Fibroblast of lung (primary cell): ENCODE measurements around the gene PTPRE. TPM values are rescaled to one million over a fixed set of nuclear protein-coding genes. Genes with fewer than 3 reads are reported as not detected.

Experiments
- DNase-seq, 2 donors: peaks; one replicate each; pipeline versions ENCODE4 v3.0.0 to v3.0.0-alpha.2; 2010; ENCODE audit warnings: low read depth in 2 of 2
- H2AFZ ChIP-seq: 2 replicates; pipeline ENCODE4 v1.5.1; 2012; ENCODE audit warnings: low read length, control low read depth, inconsistent platforms
- H3K27ac ChIP-seq: 2 replicates; pipeline ENCODE4 v1.5.1; 2011; ENCODE audit warnings: low read length, control low read depth; ENCODE audit not compliant: insufficient read depth
- H3K27me3 ChIP-seq: 2 replicates; pipeline ENCODE4 v1.5.1; 2011; ENCODE audit warnings: mild to moderate bottlenecking, low read length; ENCODE audit not compliant: control insufficient read depth, insufficient read depth
- H3K36me3 ChIP-seq: 2 replicates; pipeline ENCODE4 v1.5.1; 2011; ENCODE audit warnings: low read length; ENCODE audit not compliant: control insufficient read depth, insufficient read depth
- H3K4me1 ChIP-seq: 2 replicates; pipeline ENCODE4 v1.5.1; 2011; ENCODE audit warnings: low read length; ENCODE audit not compliant: control insufficient read depth, insufficient read depth; ENCODE audit errors: extremely low read depth
- H3K4me2 ChIP-seq: 2 replicates; pipeline ENCODE4 v1.5.1; 2011; ENCODE audit warnings: low read length, control low read depth; ENCODE audit not compliant: insufficient read depth; ENCODE audit errors: extremely low read depth
- H3K4me3 ChIP-seq, 4 experiments: fragments of 200-600 bp in 1 of 4; sonication (generic) in 1 of 4; replicated peaks in 1 of 4; 2 replicates each; pipeline ENCODE4 v1.5.1; 2011 to 2016; ENCODE audit warnings: low read length in 4 of 4, low read depth in 3 of 4, mild to moderate bottlenecking in 3 of 4, control low read depth in 2 of 4, inconsistent platforms in 1 of 4, mixed read lengths in 1 of 4; ENCODE audit not compliant: insufficient read depth in 1 of 4; ENCODE audit errors: control extremely low read depth in 1 of 4
- H3K79me2 ChIP-seq: 2 replicates; pipeline ENCODE4 v1.5.1; 2012; ENCODE audit warnings: mild to moderate bottlenecking, low read length, inconsistent platforms; ENCODE audit not compliant: control insufficient read depth, insufficient read depth
- H3K9ac ChIP-seq: 2 replicates; pipeline ENCODE4 v1.5.1; 2011; ENCODE audit warnings: mild to moderate bottlenecking, low read length, control low read depth; ENCODE audit not compliant: insufficient read depth
- H3K9me3 ChIP-seq: 2 replicates; pipeline ENCODE4 v1.5.1; 2012; ENCODE audit warnings: low read depth, low read length; ENCODE audit not compliant: control insufficient read depth, insufficient read depth
- H4K20me1 ChIP-seq: 2 replicates; pipeline ENCODE4 v1.5.1; 2011; ENCODE audit warnings: low read length; ENCODE audit not compliant: control insufficient read depth, insufficient read depth; ENCODE audit errors: extremely low read depth
- CTCF ChIP-seq, 2 donors: IDR thresholded peaks in 1 of 2; conservative IDR thresholded peaks in 1 of 2; 1 replicate in 1 of 2; 2 replicates in 1 of 2; pipeline ENCODE4 v1.5.1; 2011 to 2012; ENCODE audit warnings: low read length in 2 of 2, control low read depth in 1 of 2, inconsistent platforms in 1 of 2, low read depth in 1 of 2, mild to moderate bottlenecking in 1 of 2
- EZH2 ChIP-seq: IDR thresholded peaks from 2 replicates; pipeline ENCODE4 v1.5.1; 2012; ENCODE audit warnings: low read length, control low read depth, mild to moderate bottlenecking; ENCODE audit errors: missing control alignments
- polyA plus RNA-seq, 2 donors: library from polyadenylated mRNA; depleted of rRNA in 1 of 2; stranded (reverse) in 1 of 2; unstranded in 1 of 2; fragments of >200 nt; gene quantifications; 2 replicates each; pipeline ENCODE4 v1.2.1, GENCODE V29; 2011 to 2012; ENCODE audit warnings: missing spikeins in 1 of 2
- total RNA-seq: library from RNA; depleted of rRNA; stranded (reverse); fragments of >200 nt; gene quantifications from 2 replicates; pipeline ENCODE4 v1.2.1, GENCODE V29; 2014

The PTPRE gene
- total and polyA plus RNA-seq, 2 donors (not counting 1 experiment from before 2014, with no cell fraction given): 0.75 to 1.8 TPM

GRCh38 chr10:128125416-128125943, 218.6 kb downstream of the PTPRE start:
- H3K79me2 ChIP-seq: peaks cover 53% of the 10 kb centered on the region
- DNase-seq: peak in 1 of 2 donors; percentile 16
- TF ChIP-seq CTCF (conservative IDR thresholded peaks at IDR 0.05 in 1 of 2, IDR thresholded peaks at IDR 0.05 in 1 of 2; ENCODE audit: low read depth in 1 of 2, low read length in 2 of 2): no peak
- no peak for TF ChIP-seq EZH2
- peak overlapping the region; percentile 92 for H3K4me2 ChIP-seq
- H3K36me3 ChIP-seq: no peaks in the 10 kb centered on the region
- H3K9ac ChIP-seq: peak overlapping the region; percentile 61
- H3K4me3 ChIP-seq: peak overlapping the region; percentile 55 to 79 (median 63)
- H4K20me1 ChIP-seq: no peaks in the 10 kb centered on the region
- peaks cover 3% of the 10 kb centered on the region for H3K4me1 ChIP-seq
- peak overlapping the region; percentile 84 for H3K27ac ChIP-seq
- H2AFZ ChIP-seq: peak overlapping the region; percentile 64
- no peaks in the 10 kb centered on the region for H3K27me3 ChIP-seq
- H3K9me3 ChIP-seq: no peaks in the 10 kb centered on the region

- Histone ChIP-seq H3K9me3 (no peaks in the 10 kb centered on the region), H3K4me2 (peak within 1 kb of the TSS; percentile 92), H2AFZ (peak within 1 kb of the TSS; percentile 71), H3K4me1 (peaks cover 3% of the 10 kb centered on the region), H3K36me3 (no peaks in the 10 kb centered on the region), H4K20me1 (no peaks in the 10 kb centered on the region), H3K27me3 (no peaks in the 10 kb centered on the region), H3K79me2 (peaks cover 47% of the 10 kb centered on the region), H3K4me3 (peak within 1 kb of the TSS; percentile 60 to 79 (median 69)), H3K9ac (peak within 1 kb of the TSS; percentile 61), H3K27ac (peak within 1 kb of the TSS; percentile 84)
- no peak for TF ChIP-seq EZH2
- DNase-seq: peak; percentile 78 to 83
These were observed 219.3 kb downstream of the PTPRE start, which contains the start of gene MKI67 for GRCh38 chr10:128125944-128126764. Gene MKI67, minus strand, starts transcription at chr10:128126423. Its CDS starts 756 bp downstream, at chr10:128125667.

- Histone ChIP-seq H3K9me3 (no peaks in the 10 kb centered on the region), H2AFZ (no peak overlapping the region), H3K36me3 (no peaks in the 10 kb centered on the region), H4K20me1 (no peaks in the 10 kb centered on the region), H3K9ac (no peak overlapping the region), H3K4me1 (peaks cover 3% of the 10 kb centered on the region), H3K79me2 (peaks cover 26% of the 10 kb centered on the region), H3K4me3 (no peak overlapping the region), H3K27me3 (no peaks in the 10 kb centered on the region), H3K27ac (no peak overlapping the region), H3K4me2 (no peak overlapping the region)
- no peak for TF ChIP-seq CTCF (conservative IDR thresholded peaks at IDR 0.05 in 1 of 2, IDR thresholded peaks at IDR 0.05 in 1 of 2; ENCODE audit: low read depth in 1 of 2, low read length in 2 of 2)
- DNase-seq: no peak
These were observed 221.7 kb downstream of the PTPRE start for GRCh38 chr10:128128582-128128981.
